Measurements from ENCODE around the gene CISH.
A peak's percentile ranks its signal among the peaks of the same experiment; 100 is the strongest.

CISH gene

GRCh38 chr3:50599115-50599715 is 12.4 kb downstream of the CISH start:
- no peak for DNase-seq (ENCODE audit: low spot score)

DNA sequence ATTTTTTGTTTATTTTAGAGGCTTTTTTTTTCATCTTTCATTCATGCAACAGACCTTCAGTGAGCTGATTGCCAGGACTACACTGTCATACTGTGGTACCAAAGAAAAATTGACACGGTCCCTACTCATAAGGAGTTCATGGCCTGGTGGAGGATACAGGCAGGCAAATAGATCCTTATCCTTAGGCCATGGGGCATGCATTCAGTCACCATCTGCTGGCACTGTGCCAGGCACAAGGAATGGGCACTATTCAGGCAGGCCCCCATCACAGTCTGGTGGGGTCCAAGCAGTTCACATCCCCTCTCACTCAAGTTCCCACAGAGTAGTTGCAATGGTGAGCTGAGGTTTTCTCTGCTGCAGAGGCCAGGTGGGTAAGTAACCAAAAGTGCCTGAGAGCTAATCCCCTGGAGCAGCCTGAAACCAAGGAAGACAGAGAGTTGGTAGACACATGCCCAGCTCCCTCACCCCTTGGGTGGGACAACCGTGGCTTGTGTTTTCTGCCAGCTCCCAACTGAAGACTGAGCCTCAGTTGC is 17.3 kb downstream of the CISH start:
- no peak for DNase-seq (ENCODE audit: low spot score)

GRCh38 chr3:50592568-50592967 is 19.0 kb downstream of the CISH start:
- no peak for DNase-seq (ENCODE audit: low spot score)

DNA sequence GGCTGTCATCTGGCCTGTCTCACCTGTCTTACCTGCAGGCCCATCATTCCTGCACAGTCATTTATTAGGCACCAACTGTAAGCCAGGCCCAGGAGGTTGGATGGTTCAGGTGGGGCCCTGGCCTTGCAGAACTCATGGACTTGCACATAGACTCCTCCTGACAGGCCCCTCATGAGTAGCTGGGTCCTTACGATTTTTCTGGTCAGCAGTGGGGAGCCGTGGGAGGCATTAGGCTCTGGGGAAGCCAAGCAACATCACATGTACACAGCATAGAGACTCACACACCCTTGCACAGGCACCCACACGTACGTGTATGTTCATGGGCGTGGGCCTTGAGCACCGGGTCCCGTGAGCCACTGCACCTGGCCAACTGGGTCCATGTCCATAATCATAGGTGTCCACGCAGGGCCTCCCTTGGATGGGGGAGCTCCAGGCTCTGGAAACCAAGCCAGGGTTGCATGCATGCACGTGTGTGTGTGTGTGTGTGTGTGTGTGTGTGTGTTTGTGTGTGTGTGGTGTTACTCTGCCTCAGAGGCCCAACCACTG is 20.3 kb downstream of the CISH start:
- no peak for DNase-seq (ENCODE audit: low spot score)

DNA sequence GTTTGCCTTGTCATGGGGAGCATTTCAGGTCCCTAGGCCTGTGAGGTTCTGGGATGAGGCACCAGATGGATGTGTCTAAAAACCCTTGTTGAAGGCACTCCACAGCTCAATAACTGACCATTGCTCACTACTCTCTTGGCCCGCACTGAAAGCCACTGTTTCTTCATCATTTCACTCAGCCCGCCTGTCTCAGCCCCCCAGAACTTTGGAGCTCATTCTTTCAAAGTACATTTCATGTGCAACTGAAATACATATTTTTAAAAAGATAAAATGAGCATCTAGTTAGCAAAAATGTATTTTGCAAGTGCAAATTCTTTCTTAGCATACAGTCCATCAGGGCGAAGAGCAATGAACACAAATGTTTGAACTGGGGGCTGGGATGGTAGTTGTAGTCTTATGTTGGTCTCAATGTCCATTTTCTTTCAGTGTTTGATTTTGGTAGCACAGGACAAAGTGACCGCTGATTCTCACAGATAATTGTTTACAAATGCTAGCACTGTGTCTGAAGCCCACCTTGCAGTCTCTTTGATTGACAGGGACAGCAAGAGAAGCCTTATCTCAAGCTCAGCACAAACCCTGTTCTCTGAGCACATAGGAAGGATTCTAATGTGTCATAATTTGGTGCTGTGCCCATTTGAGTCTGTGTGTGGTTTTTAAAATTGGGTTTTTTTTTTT is 22.7 kb downstream of the CISH start:
- DNase-seq (ENCODE audit: low spot score), result no peak

GRCh38 chr3:50587806-50588758 is 23.5 kb downstream of the CISH start:
- DNase-seq (ENCODE audit: low spot score), result no peak

GRCh38 chr3:50587373-50587772 is 24.2 kb downstream of the CISH start:
- DNase-seq (ENCODE audit: low spot score), result peak; percentile 46

DNA sequence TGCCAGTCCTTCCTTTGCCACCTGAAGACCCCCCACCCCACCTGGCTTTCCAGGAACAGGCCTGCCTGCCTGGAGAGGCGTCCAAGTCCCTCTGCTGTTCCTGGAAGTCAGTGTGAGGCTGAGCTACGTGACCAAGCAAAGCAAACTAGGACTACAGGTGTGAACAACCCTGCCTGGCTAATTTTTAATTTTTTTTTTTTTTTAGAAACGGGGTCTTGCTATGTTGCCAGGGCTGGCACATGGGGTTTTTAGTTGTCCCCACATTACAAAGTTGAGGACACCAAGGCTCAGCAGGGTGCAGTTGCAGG is 24.9 kb downstream of the CISH start:
- no peak for DNase-seq (ENCODE audit: low spot score)

- DNase-seq (ENCODE audit: low spot score), result no peak
Observed at GRCh38 chr3:50585919-50586762, 25.4 kb downstream of the CISH start.

- no peak for DNase-seq (ENCODE audit: low spot score)
Observed at GRCh38 chr3:50584391-50584790, 27.2 kb downstream of the CISH start.

DNA sequence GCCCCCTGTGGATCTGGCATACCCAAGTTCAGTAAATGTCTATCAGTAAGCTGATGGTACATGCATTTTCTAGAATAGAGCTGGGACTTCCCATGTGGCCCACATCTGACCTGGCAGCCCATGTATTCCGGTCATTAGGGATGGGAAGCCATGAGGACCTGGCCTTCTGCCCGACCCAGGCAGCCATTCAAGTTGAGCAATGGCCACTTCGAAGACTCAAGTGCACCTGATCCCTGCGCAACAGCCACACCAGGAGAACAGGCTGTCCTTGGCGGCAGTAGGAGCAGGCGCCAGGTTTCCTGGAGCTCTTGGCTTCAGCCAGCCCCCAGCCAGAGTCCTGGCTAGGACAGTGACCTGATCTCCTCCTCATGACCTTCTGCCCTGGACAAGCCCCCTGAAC is 27.7 kb downstream of the CISH start:
- no peak for DNase-seq (ENCODE audit: low spot score)

GRCh38 chr3:50582083-50582482 is 29.5 kb downstream of the CISH start:
- no peak for DNase-seq (ENCODE audit: low spot score)

GRCh38 chr3:50581459-50581842 is 30.1 kb downstream of the CISH start:
- DNase-seq (ENCODE audit: low spot score), result no peak

GRCh38 chr3:50580683-50581458 is 30.7 kb downstream of the CISH start:
- no peak for DNase-seq (ENCODE audit: low spot score)

GRCh38 chr3:50577348-50577747 is 34.2 kb downstream of the CISH start:
- no peak for DNase-seq (ENCODE audit: low spot score)

DNA sequence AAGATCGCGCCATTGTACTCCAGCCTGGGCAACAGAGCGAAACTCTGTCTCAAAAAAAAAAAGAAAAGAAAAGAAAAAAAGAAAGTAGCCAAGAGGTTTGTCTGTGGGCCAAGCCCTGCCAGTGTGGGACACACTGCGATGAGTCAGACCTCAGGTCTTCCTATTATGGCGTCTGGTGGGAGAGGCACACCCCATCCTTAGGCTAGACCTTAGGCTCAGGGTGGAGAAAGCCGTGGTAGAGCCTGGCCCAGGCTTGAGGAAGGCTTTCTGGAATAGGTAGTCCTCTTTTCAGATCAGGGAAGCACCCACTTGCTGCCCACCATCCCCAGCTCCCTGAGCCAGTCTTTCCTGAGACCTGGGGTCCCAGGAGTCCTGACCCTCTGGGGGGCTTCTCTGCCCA is 36.2 kb downstream of the CISH start:
- peak; percentile 52 for DNase-seq (ENCODE audit: low spot score)

DNA sequence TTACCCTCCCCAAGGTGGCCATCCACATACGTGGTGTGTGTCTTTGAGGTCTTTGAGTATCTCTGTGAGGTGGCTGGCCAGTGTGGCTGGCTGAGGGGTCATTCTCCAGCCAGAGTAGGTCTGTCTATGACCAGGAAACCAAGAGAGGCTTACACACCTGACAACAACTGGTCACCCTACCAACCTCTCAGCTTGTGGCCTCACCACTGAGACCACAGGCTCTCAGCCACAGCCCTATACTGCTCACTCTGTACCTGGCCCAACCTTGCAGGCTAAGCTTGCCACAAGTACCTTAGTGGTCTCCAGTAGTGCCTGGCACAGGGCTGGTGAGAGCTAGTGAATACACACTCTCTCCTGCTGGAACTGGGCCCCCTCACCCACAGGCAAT is 37.1 kb downstream of the CISH start:
- no peak for DNase-seq (ENCODE audit: low spot score)

DNA sequence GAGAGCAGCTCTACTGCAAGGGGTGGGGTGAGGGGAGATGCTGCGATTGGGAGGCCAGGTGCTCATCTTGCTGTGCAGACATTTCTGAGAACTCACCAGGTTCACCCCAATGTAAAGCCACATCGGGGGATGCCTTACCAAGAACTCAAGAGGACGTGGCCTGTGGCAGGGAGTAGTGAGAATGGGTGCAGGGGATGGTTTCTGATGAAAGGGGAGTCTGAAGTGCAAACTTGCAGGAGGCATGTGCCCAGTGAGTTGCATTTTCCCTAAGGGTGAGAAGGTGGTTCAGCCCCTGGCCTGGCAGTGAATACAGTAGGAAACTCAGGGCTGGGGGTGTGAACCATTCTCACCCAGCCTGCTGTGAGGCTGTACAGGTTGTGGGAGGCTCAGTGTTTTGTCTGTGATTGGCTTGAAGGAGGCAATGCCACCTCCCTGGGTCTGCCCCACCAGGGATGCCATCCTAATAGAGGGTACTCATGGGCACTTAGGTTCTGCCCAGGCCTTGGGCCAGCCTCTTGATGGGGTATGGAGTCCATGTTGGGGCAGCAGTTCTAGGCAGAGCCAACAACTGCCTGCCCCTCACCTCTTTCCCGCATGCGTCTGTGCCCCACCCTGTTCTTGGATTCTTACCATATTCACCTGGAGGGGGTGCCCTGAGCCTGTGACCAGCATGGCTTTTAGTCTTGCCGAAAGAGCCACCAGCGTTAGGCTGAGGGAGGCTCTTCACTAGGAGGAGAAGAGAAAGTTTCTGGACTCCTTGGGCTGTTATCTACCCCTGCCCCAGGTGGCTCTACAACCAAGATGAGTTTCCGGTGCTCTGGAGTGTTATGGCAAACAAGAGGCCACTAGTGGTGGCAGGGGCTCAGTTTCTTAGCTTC is 37.8 kb downstream of the CISH start:
- DNase-seq (ENCODE audit: low spot score), result no peak

DNA sequence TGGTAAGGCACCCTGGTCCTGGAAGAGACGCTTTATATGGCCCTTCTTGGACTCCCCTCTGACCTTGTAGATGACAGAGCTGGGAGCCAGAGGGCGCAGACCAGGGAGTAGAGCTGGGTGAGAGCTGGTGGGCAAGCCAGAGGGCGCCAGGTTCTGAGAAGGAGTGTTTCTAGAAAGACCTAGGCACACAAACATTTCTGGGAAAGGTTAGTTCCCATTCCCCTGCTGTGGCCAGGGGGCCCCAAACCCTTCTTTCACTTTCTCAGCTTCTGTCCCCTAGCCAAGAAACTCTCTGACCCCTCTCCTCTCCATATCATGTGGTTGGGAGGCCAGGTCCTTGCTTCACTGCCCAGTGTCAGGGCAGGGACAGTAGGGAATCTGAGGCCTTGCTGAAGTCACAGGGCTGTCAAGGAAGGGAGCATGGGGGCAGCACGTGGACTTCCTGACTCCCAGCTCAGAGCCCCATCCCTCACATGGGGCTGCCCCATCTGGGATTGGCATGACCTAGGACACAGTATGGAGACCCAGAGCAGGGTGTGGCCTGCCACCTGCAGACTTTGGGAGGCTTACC is 38.7 kb downstream of the CISH start:
- no peak for DNase-seq (ENCODE audit: low spot score)

GRCh38 chr3:50572158-50572557 is 39.4 kb downstream of the CISH start:
- DNase-seq (ENCODE audit: low spot score), result peak; percentile 86

All from AG20443 (cell line).